22Rv1 (cell line): ENCODE data around the gene SEZ6.

Experiments used
- H3K27ac ChIP-seq: fragments of 450-650 bp; 2 replicates; pipeline ENCODE4 v1.5.1; 2017
- ZFX ChIP-seq: fragments of 450-650 bp; IDR thresholded peaks from 2 replicates; pipeline ENCODE4 v1.6.1; 2017; ENCODE audit warnings: antibody characterized with exemption, borderline replicate concordance
- TF ChIP-seq, protein P1 (sequence below): fragments of 450-650 bp; IDR thresholded peaks from 2 replicates; pipeline ENCODE4 v1.5.1; 2017; ENCODE audit warnings: mild to moderate bottlenecking

The SEZ6 gene

GRCh38 chr17:28928061-28928460, 77.8 kb downstream of the SEZ6 start:
- TF ChIP-seq ZFX: no peak
- TF ChIP-seq, protein P1, sequence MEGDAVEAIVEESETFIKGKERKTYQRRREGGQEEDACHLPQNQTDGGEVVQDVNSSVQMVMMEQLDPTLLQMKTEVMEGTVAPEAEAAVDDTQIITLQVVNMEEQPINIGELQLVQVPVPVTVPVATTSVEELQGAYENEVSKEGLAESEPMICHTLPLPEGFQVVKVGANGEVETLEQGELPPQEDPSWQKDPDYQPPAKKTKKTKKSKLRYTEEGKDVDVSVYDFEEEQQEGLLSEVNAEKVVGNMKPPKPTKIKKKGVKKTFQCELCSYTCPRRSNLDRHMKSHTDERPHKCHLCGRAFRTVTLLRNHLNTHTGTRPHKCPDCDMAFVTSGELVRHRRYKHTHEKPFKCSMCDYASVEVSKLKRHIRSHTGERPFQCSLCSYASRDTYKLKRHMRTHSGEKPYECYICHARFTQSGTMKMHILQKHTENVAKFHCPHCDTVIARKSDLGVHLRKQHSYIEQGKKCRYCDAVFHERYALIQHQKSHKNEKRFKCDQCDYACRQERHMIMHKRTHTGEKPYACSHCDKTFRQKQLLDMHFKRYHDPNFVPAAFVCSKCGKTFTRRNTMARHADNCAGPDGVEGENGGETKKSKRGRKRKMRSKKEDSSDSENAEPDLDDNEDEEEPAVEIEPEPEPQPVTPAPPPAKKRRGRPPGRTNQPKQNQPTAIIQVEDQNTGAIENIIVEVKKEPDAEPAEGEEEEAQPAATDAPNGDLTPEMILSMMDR: no peak
- no peak overlapping the region for H3K27ac ChIP-seq

- H3K27ac ChIP-seq: no peak overlapping the region
- TF ChIP-seq, protein P1: no peak
- TF ChIP-seq ZFX: no peak
Measured at GRCh38 chr17:28926786-28927185, 79.0 kb downstream of the SEZ6 start.

- no peak for TF ChIP-seq ZFX
- TF ChIP-seq, protein P1: no peak
- H3K27ac ChIP-seq: no peak overlapping the region
Measured at GRCh38 chr17:28926366-28926765, 79.5 kb downstream of the SEZ6 start.

GRCh38 chr17:28925912-28926365, 79.9 kb downstream of the SEZ6 start:
- TF ChIP-seq, protein P1: no peak
- no peak for TF ChIP-seq ZFX
- no peak overlapping the region for H3K27ac ChIP-seq

GRCh38 chr17:28920201-28920600, 85.6 kb downstream of the SEZ6 start:
- peak overlapping the region; percentile 9 for H3K27ac ChIP-seq
- TF ChIP-seq ZFX: no peak
- TF ChIP-seq, protein P1: no peak

- no peak overlapping the region; the same call in 1 of the 2 replicates for H3K27ac ChIP-seq
- TF ChIP-seq, protein P1: no peak
Measured at GRCh38 chr17:28918295-28918694, 87.5 kb downstream of the SEZ6 start.

- H3K27ac ChIP-seq: no peak overlapping the region; the same call in 1 of the 2 replicates
- TF ChIP-seq ZFX: no peak
- TF ChIP-seq, protein P1: no peak
Measured at GRCh38 chr17:28917465-28917864, 88.4 kb downstream of the SEZ6 start.
